ENCODE data around the gene MNAT1.
"Not testable (repeated sequence)": the region's sequence is repeated elsewhere in the genome, so short reads cannot be mapped to it uniquely, and the experiment has no call there.

The MNAT1 gene

GRCh38 chr14:60807247-60807646 is 72.7 kb downstream of the MNAT1 start:
- DNase-seq = no peak

- DNase-seq = no peak
Measured at GRCh38 chr14:60807971-60808370, 73.4 kb downstream of the MNAT1 start.

- DNase-seq = no peak
Measured at GRCh38 chr14:60812987-60813386, 78.4 kb downstream of the MNAT1 start.

- DNase-seq = no peak
Measured at GRCh38 chr14:60815371-60815770, 80.8 kb downstream of the MNAT1 start.

- no peak for DNase-seq
Measured at GRCh38 chr14:60817113-60817512, 82.6 kb downstream of the MNAT1 start.

GRCh38 chr14:60819575-60819974 is 85.0 kb downstream of the MNAT1 start:
- no peak for DNase-seq

- no peak for DNase-seq
Measured at GRCh38 chr14:60838601-60839000, 104.0 kb downstream of the MNAT1 start.

GRCh38 chr14:60839057-60839456 is 104.5 kb downstream of the MNAT1 start:
- no peak for DNase-seq

- no peak for DNase-seq
Measured at GRCh38 chr14:60839657-60840056, 105.1 kb downstream of the MNAT1 start.

GRCh38 chr14:60840313-60840712 is 105.8 kb downstream of the MNAT1 start:
- no peak for DNase-seq

GRCh38 chr14:60845523-60845922 is 111.0 kb downstream of the MNAT1 start:
- no peak for DNase-seq

GRCh38 chr14:60848066-60848465 is 113.5 kb downstream of the MNAT1 start:
- no peak for DNase-seq

GRCh38 chr14:60851692-60852091 is 117.1 kb downstream of the MNAT1 start:
- DNase-seq = not testable (repeated sequence)

- no peak for DNase-seq
Measured at GRCh38 chr14:60856111-60856510, 121.5 kb downstream of the MNAT1 start.

- no peak for DNase-seq
Measured at GRCh38 chr14:60859525-60859924, 125.0 kb downstream of the MNAT1 start.

- no peak for DNase-seq
Measured at GRCh38 chr14:60861545-60862140, 127.1 kb downstream of the MNAT1 start.

- no peak for DNase-seq
Measured at GRCh38 chr14:60862283-60862682, 127.7 kb downstream of the MNAT1 start.

GRCh38 chr14:60863249-60863648 is 128.7 kb downstream of the MNAT1 start:
- no peak for DNase-seq

- no peak for DNase-seq
Measured at GRCh38 chr14:60865378-60866127, 131.0 kb downstream of the MNAT1 start.

GRCh38 chr14:60867503-60868172 is 133.1 kb downstream of the MNAT1 start:
- DNase-seq = no peak

- no peak for DNase-seq
Measured at GRCh38 chr14:60878121-60878520, 143.6 kb downstream of the MNAT1 start.

GRCh38 chr14:60878536-60878935 is 144.0 kb downstream of the MNAT1 start:
- no peak for DNase-seq

GRCh38 chr14:60882219-60882618 is 147.7 kb downstream of the MNAT1 start:
- no peak for DNase-seq

GRCh38 chr14:60884134-60884533 is 149.6 kb downstream of the MNAT1 start:
- no peak for DNase-seq

Data from T-helper 9 cell (primary cell).